H1 (cell line): ENCODE results near the gene DHX29. TPM values are rescaled to one million over a fixed set of nuclear protein-coding genes. Genes with fewer than 3 reads are reported as not detected.
A peak's percentile ranks its signal among the peaks of the same experiment; 100 is the strongest.

Experiments
- BACH1 ChIP-seq: IDR thresholded peaks from 2 replicates; pipeline ENCODE4 v1.6.1; 2012; ENCODE audit warnings: low read length, improper control_type of control experiment
- BRCA1 ChIP-seq: IDR thresholded peaks from 2 replicates; pipeline ENCODE4 v1.6.1; 2012; ENCODE audit warnings: low read depth, low read length, improper control_type of control experiment
- CBX8 ChIP-seq: fragments of 300-800, 300-1000 bp; sonication (generic); IDR thresholded peaks from 2 replicates; pipeline ENCODE4 v1.7.1; 2016; ENCODE audit warnings: low read depth, low read length, borderline replicate concordance
- CEBPB ChIP-seq: IDR thresholded peaks from 2 replicates; pipeline ENCODE4 v1.6.1; 2012; ENCODE audit warnings: low read depth, low read length
- JUN ChIP-seq: IDR thresholded peaks from 2 replicates; pipeline ENCODE4 v1.6.1; 2011; ENCODE audit warnings: low read depth, mild to moderate bottlenecking, improper control_type of control experiment, low read length
- KDM4A ChIP-seq: IDR thresholded peaks from one replicate; pipeline ENCODE4 v1.7.1; 2012; ENCODE audit warnings: low read depth, mild to moderate bottlenecking, moderate library complexity, low read length, inconsistent platforms; ENCODE audit not compliant: severe bottlenecking
- MAFK ChIP-seq: IDR thresholded peaks from 2 replicates; pipeline ENCODE4 v1.6.1; 2012; ENCODE audit warnings: low read depth, mild to moderate bottlenecking, improper control_type of control experiment, low read length
- SIRT6 ChIP-seq: IDR thresholded peaks from one replicate; pipeline ENCODE4 v1.7.1; 2012; ENCODE audit warnings: low read length, inconsistent platforms
- SP4 ChIP-seq: IDR thresholded peaks from 2 replicates; pipeline ENCODE4 v1.6.1; 2012; ENCODE audit warnings: low read length, inconsistent platforms
- TAF1 ChIP-seq: IDR thresholded peaks from 2 replicates; pipeline ENCODE4 v1.6.1; 2011; ENCODE audit warnings: mild to moderate bottlenecking, low read depth, low read length
- polyA plus RNA-seq, 7 experiments: library from polyadenylated mRNA; depleted of rRNA in 3 of 7; stranded (reverse) in 5 of 7; unstranded in 2 of 7; fragments of >200 nt in 5 of 7; fragments of 200-250 nt in 2 of 7; gene quantifications; 1 replicate in 5 of 7; 2 replicates in 1 of 7; 4 replicates in 1 of 7; pipeline versions ENCODE4 v1.2.1 to v1.2.3, GENCODE V29; 2011 to 2013; ENCODE audit warnings: missing spikeins in 2 of 7, mixed read lengths in 2 of 7
- total RNA-seq: library from RNA; stranded (reverse); fragmentation: NEBNext Ultra II Directional; extraction: Animal tissue kit (Norgen Biotek cat#: 25700); gene quantifications from 2 replicates; pipeline ENCODE4 v1.2.1, GENCODE V29; 2021
- TF ChIP-seq, protein P1 (sequence below): fragments of 300-600 bp; sonication (generic); IDR thresholded peaks from 2 replicates; pipeline ENCODE4 v1.7.1; 2012; ENCODE audit warnings: low read length, moderate library complexity, mild to moderate bottlenecking, inconsistent platforms; ENCODE audit not compliant: insufficient replicate concordance

The DHX29 gene
- total and polyA plus RNA-seq, 2 of the 8 experiments (the other 6 are each of a cell fraction or from before 2014, with no cell fraction given) = 3.4 to 32.1 TPM

DNA sequence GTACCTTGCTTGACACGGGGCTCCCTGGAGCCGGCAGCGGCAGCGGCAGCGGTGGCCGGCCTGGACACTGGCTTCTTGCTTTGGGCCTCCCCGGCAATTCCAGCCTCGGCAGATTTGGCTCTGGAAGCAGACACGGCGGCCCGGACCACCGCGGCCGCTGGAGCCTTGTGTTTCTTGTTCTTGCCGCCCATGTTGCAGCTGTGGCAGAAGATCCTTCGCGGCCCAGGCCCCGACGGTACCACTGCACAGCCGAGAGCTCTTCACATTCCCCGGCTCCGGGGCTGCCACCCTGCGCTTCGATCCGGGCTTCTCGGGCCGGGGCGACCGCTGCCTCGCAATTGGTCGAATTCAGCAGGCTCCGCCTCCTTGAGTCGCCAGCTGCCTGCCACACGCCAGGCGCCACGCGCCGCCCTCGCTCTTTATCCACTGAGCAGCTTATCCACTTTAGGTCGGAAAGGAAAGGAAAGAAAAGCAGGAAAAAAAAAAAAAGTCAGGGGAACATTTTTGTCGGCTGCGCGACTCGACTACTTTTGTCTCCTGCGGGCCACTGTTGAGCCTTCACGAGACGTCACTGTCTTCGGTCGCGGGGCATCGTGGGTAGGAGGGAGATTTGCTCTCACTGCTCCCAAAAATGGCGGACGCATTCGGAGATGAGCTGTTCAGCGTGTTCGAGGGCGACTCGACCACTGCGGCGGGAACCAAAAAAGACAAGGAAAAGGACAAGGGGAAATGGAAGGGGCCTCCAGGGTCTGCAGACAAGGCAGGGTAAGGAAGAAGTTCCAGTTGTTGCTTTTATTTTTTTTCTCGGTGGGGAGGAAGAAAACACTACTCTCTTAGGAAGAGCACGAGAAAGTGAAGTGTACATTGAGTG lies at the start of gene DHX29, which contains the start of gene MTREX (continued):
- peak; percentile 98 for TF ChIP-seq TAF1
- TF ChIP-seq CEBPB = no peak
- TF ChIP-seq KDM4A = peak; percentile 92
- no peak for TF ChIP-seq JUN
- TF ChIP-seq SIRT6 = no peak
- TF ChIP-seq CBX8 = no peak
- TF ChIP-seq BRCA1 = no peak
- no peak for TF ChIP-seq MAFK
- no peak for TF ChIP-seq BACH1
- TF ChIP-seq SP4 = 0 out of 2 replicates have a peak, but pooled peaks have one; percentile 62
- TF ChIP-seq, protein P1, sequence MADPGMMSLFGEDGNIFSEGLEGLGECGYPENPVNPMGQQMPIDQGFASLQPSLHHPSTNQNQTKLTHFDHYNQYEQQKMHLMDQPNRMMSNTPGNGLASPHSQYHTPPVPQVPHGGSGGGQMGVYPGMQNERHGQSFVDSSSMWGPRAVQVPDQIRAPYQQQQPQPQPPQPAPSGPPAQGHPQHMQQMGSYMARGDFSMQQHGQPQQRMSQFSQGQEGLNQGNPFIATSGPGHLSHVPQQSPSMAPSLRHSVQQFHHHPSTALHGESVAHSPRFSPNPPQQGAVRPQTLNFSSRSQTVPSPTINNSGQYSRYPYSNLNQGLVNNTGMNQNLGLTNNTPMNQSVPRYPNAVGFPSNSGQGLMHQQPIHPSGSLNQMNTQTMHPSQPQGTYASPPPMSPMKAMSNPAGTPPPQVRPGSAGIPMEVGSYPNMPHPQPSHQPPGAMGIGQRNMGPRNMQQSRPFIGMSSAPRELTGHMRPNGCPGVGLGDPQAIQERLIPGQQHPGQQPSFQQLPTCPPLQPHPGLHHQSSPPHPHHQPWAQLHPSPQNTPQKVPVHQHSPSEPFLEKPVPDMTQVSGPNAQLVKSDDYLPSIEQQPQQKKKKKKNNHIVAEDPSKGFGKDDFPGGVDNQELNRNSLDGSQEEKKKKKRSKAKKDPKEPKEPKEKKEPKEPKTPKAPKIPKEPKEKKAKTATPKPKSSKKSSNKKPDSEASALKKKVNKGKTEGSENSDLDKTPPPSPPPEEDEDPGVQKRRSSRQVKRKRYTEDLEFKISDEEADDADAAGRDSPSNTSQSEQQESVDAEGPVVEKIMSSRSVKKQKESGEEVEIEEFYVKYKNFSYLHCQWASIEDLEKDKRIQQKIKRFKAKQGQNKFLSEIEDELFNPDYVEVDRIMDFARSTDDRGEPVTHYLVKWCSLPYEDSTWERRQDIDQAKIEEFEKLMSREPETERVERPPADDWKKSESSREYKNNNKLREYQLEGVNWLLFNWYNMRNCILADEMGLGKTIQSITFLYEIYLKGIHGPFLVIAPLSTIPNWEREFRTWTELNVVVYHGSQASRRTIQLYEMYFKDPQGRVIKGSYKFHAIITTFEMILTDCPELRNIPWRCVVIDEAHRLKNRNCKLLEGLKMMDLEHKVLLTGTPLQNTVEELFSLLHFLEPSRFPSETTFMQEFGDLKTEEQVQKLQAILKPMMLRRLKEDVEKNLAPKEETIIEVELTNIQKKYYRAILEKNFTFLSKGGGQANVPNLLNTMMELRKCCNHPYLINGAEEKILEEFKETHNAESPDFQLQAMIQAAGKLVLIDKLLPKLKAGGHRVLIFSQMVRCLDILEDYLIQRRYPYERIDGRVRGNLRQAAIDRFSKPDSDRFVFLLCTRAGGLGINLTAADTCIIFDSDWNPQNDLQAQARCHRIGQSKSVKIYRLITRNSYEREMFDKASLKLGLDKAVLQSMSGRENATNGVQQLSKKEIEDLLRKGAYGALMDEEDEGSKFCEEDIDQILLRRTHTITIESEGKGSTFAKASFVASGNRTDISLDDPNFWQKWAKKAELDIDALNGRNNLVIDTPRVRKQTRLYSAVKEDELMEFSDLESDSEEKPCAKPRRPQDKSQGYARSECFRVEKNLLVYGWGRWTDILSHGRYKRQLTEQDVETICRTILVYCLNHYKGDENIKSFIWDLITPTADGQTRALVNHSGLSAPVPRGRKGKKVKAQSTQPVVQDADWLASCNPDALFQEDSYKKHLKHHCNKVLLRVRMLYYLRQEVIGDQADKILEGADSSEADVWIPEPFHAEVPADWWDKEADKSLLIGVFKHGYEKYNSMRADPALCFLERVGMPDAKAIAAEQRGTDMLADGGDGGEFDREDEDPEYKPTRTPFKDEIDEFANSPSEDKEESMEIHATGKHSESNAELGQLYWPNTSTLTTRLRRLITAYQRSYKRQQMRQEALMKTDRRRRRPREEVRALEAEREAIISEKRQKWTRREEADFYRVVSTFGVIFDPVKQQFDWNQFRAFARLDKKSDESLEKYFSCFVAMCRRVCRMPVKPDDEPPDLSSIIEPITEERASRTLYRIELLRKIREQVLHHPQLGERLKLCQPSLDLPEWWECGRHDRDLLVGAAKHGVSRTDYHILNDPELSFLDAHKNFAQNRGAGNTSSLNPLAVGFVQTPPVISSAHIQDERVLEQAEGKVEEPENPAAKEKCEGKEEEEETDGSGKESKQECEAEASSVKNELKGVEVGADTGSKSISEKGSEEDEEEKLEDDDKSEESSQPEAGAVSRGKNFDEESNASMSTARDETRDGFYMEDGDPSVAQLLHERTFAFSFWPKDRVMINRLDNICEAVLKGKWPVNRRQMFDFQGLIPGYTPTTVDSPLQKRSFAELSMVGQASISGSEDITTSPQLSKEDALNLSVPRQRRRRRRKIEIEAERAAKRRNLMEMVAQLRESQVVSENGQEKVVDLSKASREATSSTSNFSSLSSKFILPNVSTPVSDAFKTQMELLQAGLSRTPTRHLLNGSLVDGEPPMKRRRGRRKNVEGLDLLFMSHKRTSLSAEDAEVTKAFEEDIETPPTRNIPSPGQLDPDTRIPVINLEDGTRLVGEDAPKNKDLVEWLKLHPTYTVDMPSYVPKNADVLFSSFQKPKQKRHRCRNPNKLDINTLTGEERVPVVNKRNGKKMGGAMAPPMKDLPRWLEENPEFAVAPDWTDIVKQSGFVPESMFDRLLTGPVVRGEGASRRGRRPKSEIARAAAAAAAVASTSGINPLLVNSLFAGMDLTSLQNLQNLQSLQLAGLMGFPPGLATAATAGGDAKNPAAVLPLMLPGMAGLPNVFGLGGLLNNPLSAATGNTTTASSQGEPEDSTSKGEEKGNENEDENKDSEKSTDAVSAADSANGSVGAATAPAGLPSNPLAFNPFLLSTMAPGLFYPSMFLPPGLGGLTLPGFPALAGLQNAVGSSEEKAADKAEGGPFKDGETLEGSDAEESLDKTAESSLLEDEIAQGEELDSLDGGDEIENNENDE = no peak
